ENCODE measurements around the gene UST. TPM values are rescaled to one million over a fixed set of nuclear protein-coding genes. Genes with fewer than 3 reads are reported as not detected.

The UST gene
- total RNA-seq, 1 experiment from 2014 or later: 3.9 TPM

GRCh38 chr6:148928811-148929210, 182.0 kb downstream of the UST start:
- ChIA-PET CTCF (no interaction called here), POLR2A (ENCODE audit: unreplicated experiment) (no interaction called here)
- Histone ChIP-seq H3K27ac (ENCODE audit: low read length) (no peak overlapping the region), H3F3A (ENCODE audit: low read length, unreplicated experiment) (no peaks in the 10 kb centered on the region), H3K4me2 (ENCODE audit: low read length) (no peak overlapping the region), H3K4me3 (ENCODE audit: low read length) (no peak overlapping the region), H3K9ac (ENCODE audit: low read length) (no peak overlapping the region), H3K36me3 (ENCODE audit: low read depth, low read length) (no peaks in the 10 kb centered on the region), H4K20me1 (ENCODE audit: low read length) (no peaks in the 10 kb centered on the region), H2AFZ (ENCODE audit: low read length) (no peak overlapping the region), H3K4me1 (ENCODE audit: insufficient read depth, low read length) (no peaks in the 10 kb centered on the region), H3K27me3 (ENCODE audit: low read length) (no peaks in the 10 kb centered on the region), H3K9me2 (replicated peaks; ENCODE audit: low read length) (no peaks in the 10 kb centered on the region), H3K9me3 (ENCODE audit: low read length) (no peaks in the 10 kb centered on the region), H3K79me2 (ENCODE audit: low read length) (no peaks in the 10 kb centered on the region)
- TF ChIP-seq EZH2phosphoT487 (IDR thresholded peaks at IDR 0.05; ENCODE audit: borderline replicate concordance, low read length) (no peak), CTCF (conservative IDR thresholded peaks at IDR 0.05; ENCODE audit: low read depth, low read length) (no peak), EZH2 (IDR thresholded peaks at IDR 0.05; ENCODE audit: low read length, unreplicated experiment) (no peak)
- ATAC-seq: no peak
- no TSS peak for BruUV-seq (replicated peaks)
- intact Hi-C loops (cut with micrococcal nuclease): no loop called here
- DNase-seq: no peak

GRCh38 chr6:148932208-148932607, 185.4 kb downstream of the UST start:
- Histone ChIP-seq H3K27me3 (ENCODE audit: low read length) (no peaks in the 10 kb centered on the region), H3K9me3 (ENCODE audit: low read length) (no peaks in the 10 kb centered on the region), H3K27ac (ENCODE audit: low read length) (no peak overlapping the region), H3K9me2 (replicated peaks; ENCODE audit: low read length) (no peaks in the 10 kb centered on the region), H3K4me2 (ENCODE audit: low read length) (no peak overlapping the region), H3F3A (ENCODE audit: low read length, unreplicated experiment) (no peaks in the 10 kb centered on the region), H3K79me2 (ENCODE audit: low read length) (no peaks in the 10 kb centered on the region), H3K36me3 (ENCODE audit: low read depth, low read length) (no peaks in the 10 kb centered on the region), H3K4me3 (ENCODE audit: low read length) (no peak overlapping the region), H2AFZ (ENCODE audit: low read length) (no peak overlapping the region), H4K20me1 (ENCODE audit: low read length) (no peaks in the 10 kb centered on the region), H3K9ac (ENCODE audit: low read length) (no peak overlapping the region), H3K4me1 (ENCODE audit: insufficient read depth, low read length) (peaks cover 11% of the 10 kb centered on the region)
- no peak for ATAC-seq
- DNase-seq: no peak
- TF ChIP-seq EZH2 (IDR thresholded peaks at IDR 0.05; ENCODE audit: low read length, unreplicated experiment) (no peak), CTCF (conservative IDR thresholded peaks at IDR 0.05; ENCODE audit: low read depth, low read length) (no peak)
- intact Hi-C loops (cut with micrococcal nuclease): no loop called here
- ChIA-PET CTCF (interaction anchor here (0.6 kb wide), 1 partner anchor 77 kb away, joined by 3 read pairs; no protein-coding TSS in a partner anchor), POLR2A (ENCODE audit: unreplicated experiment) (no interaction called here)
- no TSS peak for BruUV-seq (replicated peaks)

- H3F3A ChIP-seq (ENCODE audit: low read length, unreplicated experiment): no peaks in the 10 kb centered on the region
- no peaks in the 10 kb centered on the region for H3K79me2 ChIP-seq (ENCODE audit: low read length)
- no TSS peak for BruUV-seq (replicated peaks)
- CTCF ChIA-PET: interaction anchor here (0.6 kb wide), 1 partner anchor 78 kb away, joined by 3 read pairs; no protein-coding TSS in a partner anchor
- TF ChIP-seq EZH2 (IDR thresholded peaks at IDR 0.05; ENCODE audit: low read length, unreplicated experiment) (no peak), EZH2phosphoT487 (IDR thresholded peaks at IDR 0.05; ENCODE audit: borderline replicate concordance, low read length) (no peak), CTCF (conservative IDR thresholded peaks at IDR 0.05; ENCODE audit: low read depth, low read length) (no peak)
- H3K4me2 ChIP-seq (ENCODE audit: low read length): no peak overlapping the region
- no peak overlapping the region for H3K9ac ChIP-seq (ENCODE audit: low read length)
- no peaks in the 10 kb centered on the region for H3K9me3 ChIP-seq (ENCODE audit: low read length)
- intact Hi-C loops (cut with micrococcal nuclease): no loop called here
- H3K27me3 ChIP-seq (ENCODE audit: low read length): no peaks in the 10 kb centered on the region
- H2AFZ ChIP-seq (ENCODE audit: low read length): no peak overlapping the region
- H4K20me1 ChIP-seq (ENCODE audit: low read length): no peaks in the 10 kb centered on the region
- no peaks in the 10 kb centered on the region for H3K36me3 ChIP-seq (ENCODE audit: low read depth, low read length)
- peaks cover 11% of the 10 kb centered on the region for H3K4me1 ChIP-seq (ENCODE audit: insufficient read depth, low read length)
- H3K27ac ChIP-seq (ENCODE audit: low read length): no peak overlapping the region
- no peak for ATAC-seq
- no peak for DNase-seq
- POLR2A ChIA-PET (ENCODE audit: unreplicated experiment): no interaction called here
- no peak overlapping the region for H3K4me3 ChIP-seq (ENCODE audit: low read length)
- H3K9me2 ChIP-seq (replicated peaks; ENCODE audit: low read length): no peaks in the 10 kb centered on the region
These were observed 185.9 kb downstream of the UST start for GRCh38 chr6:148932731-148933130.
